Measurements from ENCODE around the gene ZNF92.
"Not testable (repeated sequence)": the region's sequence is repeated elsewhere in the genome, so short reads cannot be mapped to it uniquely, and the experiment has no call there.

The ZNF92 gene

GRCh38 chr7:65373608-65374351 is at the start of gene ZNF92:
Gene ZNF92 (plus strand): TSS chr7:65373855. CDS start chr7:65373998, 143 bp downstream.
- DNase-seq (ENCODE audit: insufficient read length, low spot score) (peak; percentile 52), FAIRE-seq (peak; percentile 64)
- TF ChIP-seq, protein P1, sequence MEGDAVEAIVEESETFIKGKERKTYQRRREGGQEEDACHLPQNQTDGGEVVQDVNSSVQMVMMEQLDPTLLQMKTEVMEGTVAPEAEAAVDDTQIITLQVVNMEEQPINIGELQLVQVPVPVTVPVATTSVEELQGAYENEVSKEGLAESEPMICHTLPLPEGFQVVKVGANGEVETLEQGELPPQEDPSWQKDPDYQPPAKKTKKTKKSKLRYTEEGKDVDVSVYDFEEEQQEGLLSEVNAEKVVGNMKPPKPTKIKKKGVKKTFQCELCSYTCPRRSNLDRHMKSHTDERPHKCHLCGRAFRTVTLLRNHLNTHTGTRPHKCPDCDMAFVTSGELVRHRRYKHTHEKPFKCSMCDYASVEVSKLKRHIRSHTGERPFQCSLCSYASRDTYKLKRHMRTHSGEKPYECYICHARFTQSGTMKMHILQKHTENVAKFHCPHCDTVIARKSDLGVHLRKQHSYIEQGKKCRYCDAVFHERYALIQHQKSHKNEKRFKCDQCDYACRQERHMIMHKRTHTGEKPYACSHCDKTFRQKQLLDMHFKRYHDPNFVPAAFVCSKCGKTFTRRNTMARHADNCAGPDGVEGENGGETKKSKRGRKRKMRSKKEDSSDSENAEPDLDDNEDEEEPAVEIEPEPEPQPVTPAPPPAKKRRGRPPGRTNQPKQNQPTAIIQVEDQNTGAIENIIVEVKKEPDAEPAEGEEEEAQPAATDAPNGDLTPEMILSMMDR (IDR thresholded peaks at IDR 0.05; ENCODE audit: insufficient read depth, missing control alignments), result no peak

GRCh38 chr7:65325793-65326432 is 47.7 kb upstream of the ZNF92 start:
- DNase-seq (ENCODE audit: insufficient read length, low spot score) (no peak), FAIRE-seq (no peak)
- TF ChIP-seq, protein P1 (IDR thresholded peaks at IDR 0.05; ENCODE audit: insufficient read depth, missing control alignments), result no peak

DNA sequence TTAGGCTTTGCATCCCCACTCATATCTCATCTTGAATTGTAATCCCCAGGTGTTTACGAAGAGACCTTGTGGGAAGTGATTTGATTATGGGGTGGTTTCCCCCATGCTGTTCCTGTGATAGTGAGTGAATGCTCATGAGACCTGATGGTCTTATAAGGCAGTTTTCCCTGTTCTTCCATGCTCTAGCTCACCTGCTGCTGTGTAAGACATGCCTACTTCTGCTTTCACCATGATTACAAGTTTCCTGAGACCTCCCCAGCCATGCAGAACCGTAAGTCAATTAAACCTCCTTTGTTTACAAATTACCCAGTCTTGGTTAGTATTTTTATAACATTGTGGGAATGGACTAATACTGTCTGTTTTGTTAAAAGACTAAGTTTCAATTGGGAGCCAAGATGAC is 35.3 kb upstream of the ZNF92 start:
- TF ChIP-seq, protein P1 (IDR thresholded peaks at IDR 0.05; ENCODE audit: insufficient read depth, missing control alignments), result no peak
- DNase-seq (ENCODE audit: insufficient read length, low spot score), result no peak
- FAIRE-seq, result no peak

DNA sequence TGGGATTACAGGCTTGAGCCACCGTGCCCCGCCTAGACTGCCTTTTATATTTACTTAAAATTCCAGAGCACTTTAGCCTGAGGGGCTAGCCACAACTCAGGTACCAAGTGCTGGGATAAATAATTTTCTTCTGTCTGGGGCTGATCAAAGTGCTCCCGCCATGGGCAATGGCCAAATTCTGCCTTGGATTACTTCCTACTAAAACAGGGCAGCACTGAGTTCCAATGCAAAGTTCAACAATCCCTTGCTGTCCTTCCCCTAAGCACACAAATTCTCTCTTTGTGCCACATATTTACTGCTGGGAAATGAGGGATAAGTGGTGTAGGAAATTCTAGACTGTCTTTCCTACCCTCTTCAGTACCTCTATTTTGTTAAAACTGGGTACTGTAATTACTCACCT is 34.4 kb upstream of the ZNF92 start:
- DNase-seq (ENCODE audit: insufficient read length, low spot score) (no peak), FAIRE-seq (no peak)
- TF ChIP-seq, protein P1 (IDR thresholded peaks at IDR 0.05; ENCODE audit: insufficient read depth, missing control alignments), result no peak

DNA sequence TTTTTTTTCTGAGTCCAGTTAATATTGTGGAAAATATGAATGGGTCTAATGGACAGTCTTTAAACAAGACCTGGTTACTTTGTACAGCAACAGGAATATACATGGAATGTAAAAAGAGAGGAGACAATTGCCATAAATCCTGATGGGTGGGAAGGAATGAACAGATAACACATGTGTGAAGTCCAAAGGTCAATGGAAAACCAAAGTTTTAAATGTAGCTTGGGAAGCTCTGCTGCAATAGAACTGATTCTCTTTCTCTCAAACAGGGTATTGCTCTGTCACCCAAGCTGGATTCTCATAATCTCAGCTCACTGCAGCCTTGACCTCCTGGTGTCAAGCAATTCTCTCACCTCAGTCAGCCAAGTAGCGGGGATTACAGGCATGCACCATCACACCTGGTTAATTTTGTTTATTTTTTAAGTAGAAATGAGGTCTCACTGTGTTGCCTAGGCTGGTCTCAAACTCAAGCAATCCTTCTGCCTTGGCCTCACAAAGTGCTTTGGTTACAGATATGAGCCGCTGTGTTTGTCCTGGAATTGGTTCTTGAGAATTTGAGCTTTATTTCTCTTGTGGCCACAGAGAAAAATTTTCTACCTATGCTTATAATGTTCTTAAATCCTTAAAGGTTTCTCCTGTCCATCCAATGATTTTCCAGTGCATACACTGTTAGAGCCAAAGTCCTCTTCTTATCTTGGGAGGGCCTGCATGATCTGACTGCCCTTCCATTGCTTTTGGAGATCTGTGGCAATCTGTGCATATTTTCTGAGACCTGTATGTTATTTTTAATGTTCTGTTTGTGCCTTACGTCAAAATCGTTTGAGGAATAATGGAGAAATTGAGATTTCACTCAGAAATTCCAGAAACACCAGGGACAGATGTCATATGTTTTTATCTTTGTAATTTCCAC is 30.7 kb upstream of the ZNF92 start:
- FAIRE-seq (no peak), DNase-seq (ENCODE audit: insufficient read length, low spot score) (no peak)
- TF ChIP-seq, protein P1 (IDR thresholded peaks at IDR 0.05; ENCODE audit: insufficient read depth, missing control alignments), result no peak

GRCh38 chr7:65344541-65344940 is 29.1 kb upstream of the ZNF92 start:
- not testable (repeated sequence) for FAIRE-seq; DNase-seq (ENCODE audit: insufficient read length, low spot score)

GRCh38 chr7:65354263-65354662 is 19.4 kb upstream of the ZNF92 start:
- FAIRE-seq (no peak), DNase-seq (ENCODE audit: insufficient read length, low spot score) (no peak)
- TF ChIP-seq, protein P1 (IDR thresholded peaks at IDR 0.05; ENCODE audit: insufficient read depth, missing control alignments), result no peak

Data from D721Med (cell line).